K562 (cell line): ENCODE measurements around the gene LPCAT1. TPM values are rescaled to one million over a fixed set of nuclear protein-coding genes. Genes with fewer than 3 reads are reported as not detected.
A peak's percentile ranks its signal among the peaks of the same experiment; 100 is the strongest.

ENCODE experiments used
- CGGBP1 ChIP-seq: fragments of 250-450 bp; sonication (Bioruptor Pico); IDR thresholded peaks from 2 replicates; pipeline ENCODE4 v1.9.0; 2021; ENCODE audit warnings: mild to moderate bottlenecking
- E2F5 ChIP-seq: sonication (generic); formaldehyde crosslinking; IDR thresholded peaks from 2 replicates; pipeline ENCODE4 v1.8.0; 2022; ENCODE audit warnings: mild to moderate bottlenecking, missing genetic modification reagents
- GATAD2B ChIP-seq: fragments of 450-650 bp; IDR thresholded peaks from 2 replicates; pipeline ENCODE4 v1.6.1; 2017; ENCODE audit warnings: mild to moderate bottlenecking, borderline replicate concordance
- HNRNPLL ChIP-seq: fragments of 200-400 bp; formaldehyde crosslinking; IDR thresholded peaks from 2 replicates; pipeline ENCODE4 v1.6.1; 2017; ENCODE audit warnings: low read length, low read depth, mild to moderate bottlenecking; ENCODE audit not compliant: poor library complexity, severe bottlenecking
- MAZ ChIP-seq, 2 experiments: fragments of 450-650 bp in 1 of 2; sonication (generic) in 1 of 2; formaldehyde crosslinking; IDR thresholded peaks in 1 of 2; conservative IDR thresholded peaks in 1 of 2; 2 replicates each; pipeline versions ENCODE4 v1.4.0 to v1.5.0; 2020; ENCODE audit warnings: mild to moderate bottlenecking in 1 of 2, missing genetic modification reagents in 1 of 2
- MBD2 ChIP-seq: sonication (generic); IDR thresholded peaks from 2 replicates; pipeline ENCODE4 v1.6.1; 2016; ENCODE audit warnings: low read depth, borderline replicate concordance
- PRDM10 ChIP-seq: fragments of 450-650 bp; IDR thresholded peaks from 2 replicates; pipeline ENCODE4 v1.6.1; 2018; ENCODE audit not compliant: partially characterized antibody
- RCOR1 ChIP-seq, 2 experiments: IDR thresholded peaks; 2 replicates each; pipeline ENCODE4 v1.6.1; 2012; ENCODE audit warnings: low read depth in 2 of 2, low read length in 2 of 2, borderline replicate concordance in 1 of 2, improper control_type of control experiment in 1 of 2
- RFX7 ChIP-seq: fragments of 250-450 bp; sonication (Bioruptor Pico); IDR thresholded peaks from 2 replicates; pipeline ENCODE4 v1.5.1; 2021; ENCODE audit warnings: mild to moderate bottlenecking
- SAFB2 ChIP-seq: fragments of 200-400 bp; formaldehyde crosslinking; IDR thresholded peaks from 2 replicates; pipeline ENCODE4 v1.6.1; 2018; ENCODE audit warnings: borderline replicate concordance, low read length, low read depth, moderate library complexity; ENCODE audit not compliant: severe bottlenecking
- USF2 ChIP-seq: sonication (generic); formaldehyde crosslinking; IDR thresholded peaks from 2 replicates; pipeline ENCODE4 v1.5.0; 2020; ENCODE audit warnings: missing genetic modification reagents
- ZBTB5 ChIP-seq: fragments of 450-650 bp; IDR thresholded peaks from 2 replicates; pipeline ENCODE4 v1.6.1; 2017; ENCODE audit warnings: antibody characterized with exemption
- ZMIZ1 ChIP-seq, 2 experiments: fragments of 150-350 bp in 1 of 2; IDR thresholded peaks; 2 replicates each; pipeline ENCODE4 v1.6.1; 2012 to 2016; ENCODE audit warnings: low read depth in 2 of 2, low read length in 2 of 2, mild to moderate bottlenecking in 1 of 2, moderate library complexity in 1 of 2
- ZNF586 ChIP-seq: fragments of 450-650 bp; formaldehyde crosslinking; conservative IDR thresholded peaks from 2 replicates; pipeline ENCODE4 v1.4.0; 2020; ENCODE audit warnings: mild to moderate bottlenecking, moderate library complexity
- polyA plus RNA-seq, 8 experiments: library from polyadenylated mRNA; depleted of rRNA in 4 of 8; stranded (reverse) in 5 of 8; unstranded in 3 of 8; fragments of >200 nt; fragmentation: Nextera tagmentation in 2 of 8; fragmentation: Illumina TruSeq in 1 of 8; extraction: Ambion mirVana in 2 of 8; extraction: Trizol in 1 of 8; gene quantifications; 2 replicates each; pipeline versions ENCODE4 v1.2.1 to v1.2.3, GENCODE V29; 2011 to 2014; ENCODE audit warnings: inconsistent platforms in 1 of 8, missing spikeins in 1 of 8
- total RNA-seq, 7 experiments: library from RNA; depleted of rRNA in 6 of 7; stranded (reverse); fragments of >200 nt in 6 of 7; fragmentation: Illumina TruSeq in 2 of 7; extraction: Trizol in 2 of 7; gene quantifications; 2 replicates each; pipeline versions ENCODE4 v1.2.1 to v1.2.3, GENCODE V29; 2011 to 2021; ENCODE audit warnings: low replicate concordance in 1 of 7

Gene LPCAT1
- total and polyA plus RNA-seq, 9 of the 15 experiments (the other 6 are each of a cell fraction or from before 2014, with no cell fraction given): 0.14 to 18.4 (median 13.9) TPM

- peak in 1 of 2 experiments; percentile 11; a peak in 1 of 4 replicates for TF ChIP-seq ZMIZ1 (IDR thresholded peaks at IDR 0.05; ENCODE audit: low read depth in 2 of 2, low read length in 2 of 2)
- peak; percentile 84 to 85 for TF ChIP-seq MAZ (CRISPR knock-in tag; conservative IDR thresholded peaks at IDR 0.05 in 1 of 2, IDR thresholded peaks at IDR 0.05 in 1 of 2)
- TF ChIP-seq E2F5 (CRISPR knock-in tag): no peak
- peak; percentile 88 for TF ChIP-seq GATAD2B
- TF ChIP-seq CGGBP1 (CRISPR knock-in tag): no peak
- peak in 1 of 2 experiments; percentile 39; a peak in 1 of 4 replicates for TF ChIP-seq RCOR1 (IDR thresholded peaks at IDR 0.05; ENCODE audit: borderline replicate concordance in 1 of 2, low read depth in 2 of 2, low read length in 2 of 2)
- TF ChIP-seq PRDM10: peak; percentile 47
- no peak for TF ChIP-seq ZNF586
- no peak for TF ChIP-seq RFX7
- TF ChIP-seq ZBTB5: no peak
- TF ChIP-seq SAFB2: no peak
- 0 out of 2 replicates have a peak, but pooled peaks have one; percentile 16 for TF ChIP-seq USF2 (CRISPR knock-in tag)
- no peak for TF ChIP-seq MBD2
- peak; percentile 43 for TF ChIP-seq HNRNPLL
These were observed at the start of gene LPCAT1 (continued) for GRCh38 chr5:1523793-1524480.
